Neural progenitor cell (in vitro differentiated cells): ENCODE results near the gene EDN1.

Experiments
- EZH2 ChIP-seq: fragments of 200-600 bp; sonication (generic); IDR thresholded peaks from 2 replicates; pipeline ENCODE4 v1.6.1; 2017; ENCODE audit warnings: antibody characterized with exemption, mild to moderate bottlenecking, moderate library complexity
- TF ChIP-seq, protein P1 (sequence below): fragments of 200-600 bp; sonication (generic); IDR thresholded peaks from 2 replicates; pipeline ENCODE4 v1.5.1; 2017; ENCODE audit warnings: antibody characterized with exemption, mild to moderate bottlenecking

- TF ChIP-seq EZH2, result no peak
- TF ChIP-seq, protein P1, sequence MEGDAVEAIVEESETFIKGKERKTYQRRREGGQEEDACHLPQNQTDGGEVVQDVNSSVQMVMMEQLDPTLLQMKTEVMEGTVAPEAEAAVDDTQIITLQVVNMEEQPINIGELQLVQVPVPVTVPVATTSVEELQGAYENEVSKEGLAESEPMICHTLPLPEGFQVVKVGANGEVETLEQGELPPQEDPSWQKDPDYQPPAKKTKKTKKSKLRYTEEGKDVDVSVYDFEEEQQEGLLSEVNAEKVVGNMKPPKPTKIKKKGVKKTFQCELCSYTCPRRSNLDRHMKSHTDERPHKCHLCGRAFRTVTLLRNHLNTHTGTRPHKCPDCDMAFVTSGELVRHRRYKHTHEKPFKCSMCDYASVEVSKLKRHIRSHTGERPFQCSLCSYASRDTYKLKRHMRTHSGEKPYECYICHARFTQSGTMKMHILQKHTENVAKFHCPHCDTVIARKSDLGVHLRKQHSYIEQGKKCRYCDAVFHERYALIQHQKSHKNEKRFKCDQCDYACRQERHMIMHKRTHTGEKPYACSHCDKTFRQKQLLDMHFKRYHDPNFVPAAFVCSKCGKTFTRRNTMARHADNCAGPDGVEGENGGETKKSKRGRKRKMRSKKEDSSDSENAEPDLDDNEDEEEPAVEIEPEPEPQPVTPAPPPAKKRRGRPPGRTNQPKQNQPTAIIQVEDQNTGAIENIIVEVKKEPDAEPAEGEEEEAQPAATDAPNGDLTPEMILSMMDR, result no peak
These were observed 5.5 kb downstream of the EDN1 start for GRCh38 chr6:12295558-12296254.
